Neural cell (in vitro differentiated cells): Measurements from ENCODE around the gene OGFR.

ENCODE experiments used
- EP300 ChIP-seq: fragments of 450-650 bp; conservative IDR thresholded peaks from 2 replicates; pipeline ENCODE4 v1.6.1; 2014; ENCODE audit warnings: antibody characterized with exemption, mild to moderate bottlenecking, moderate library complexity; ENCODE audit not compliant: poor library complexity, severe bottlenecking
- EZH2 ChIP-seq: fragments of 200-600, 300-800 bp; shearing (Covaris generic), sonication (generic); IDR thresholded peaks from 2 replicates; pipeline ENCODE4 v1.6.1; 2014; ENCODE audit warnings: antibody characterized with exemption, low read length, borderline replicate concordance, mild to moderate bottlenecking; ENCODE audit not compliant: insufficient read depth, poor library complexity, severe bottlenecking
- POLR2AphosphoS5 ChIP-seq: IDR thresholded peaks from 2 replicates; pipeline ENCODE4 v1.6.1; 2012
- RAD21 ChIP-seq: fragments of 450-650 bp; conservative IDR thresholded peaks from 2 replicates; pipeline ENCODE4 v1.6.1; 2014; ENCODE audit warnings: antibody characterized with exemption, mild to moderate bottlenecking, moderate library complexity
- REST ChIP-seq: IDR thresholded peaks from 2 replicates; pipeline ENCODE4 v1.6.1; 2012; ENCODE audit warnings: borderline replicate concordance
- TAF1 ChIP-seq: IDR thresholded peaks from 2 replicates; pipeline ENCODE4 v1.6.1; 2012; ENCODE audit warnings: low read depth
- TF ChIP-seq, protein P1 (sequence below): fragments of 450-650 bp; IDR thresholded peaks from 2 replicates; pipeline ENCODE4 v1.5.1; 2014; ENCODE audit warnings: antibody characterized with exemption, mild to moderate bottlenecking, moderate library complexity; ENCODE audit not compliant: poor library complexity, severe bottlenecking

DNA sequence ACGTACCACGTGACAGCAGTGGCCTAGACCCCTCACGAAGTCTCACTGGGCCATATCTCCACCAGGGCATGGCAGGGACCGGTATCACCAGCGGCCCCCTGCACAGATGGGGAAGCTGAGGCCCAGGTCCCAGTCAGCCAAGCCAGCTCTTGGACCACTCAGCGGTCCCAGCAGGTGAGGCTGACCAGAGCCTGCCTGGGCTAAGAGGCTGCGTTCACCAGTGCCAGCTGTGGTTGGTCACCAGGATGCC lies 11.0 kb upstream of the OGFR start:
- TF ChIP-seq, protein P1, sequence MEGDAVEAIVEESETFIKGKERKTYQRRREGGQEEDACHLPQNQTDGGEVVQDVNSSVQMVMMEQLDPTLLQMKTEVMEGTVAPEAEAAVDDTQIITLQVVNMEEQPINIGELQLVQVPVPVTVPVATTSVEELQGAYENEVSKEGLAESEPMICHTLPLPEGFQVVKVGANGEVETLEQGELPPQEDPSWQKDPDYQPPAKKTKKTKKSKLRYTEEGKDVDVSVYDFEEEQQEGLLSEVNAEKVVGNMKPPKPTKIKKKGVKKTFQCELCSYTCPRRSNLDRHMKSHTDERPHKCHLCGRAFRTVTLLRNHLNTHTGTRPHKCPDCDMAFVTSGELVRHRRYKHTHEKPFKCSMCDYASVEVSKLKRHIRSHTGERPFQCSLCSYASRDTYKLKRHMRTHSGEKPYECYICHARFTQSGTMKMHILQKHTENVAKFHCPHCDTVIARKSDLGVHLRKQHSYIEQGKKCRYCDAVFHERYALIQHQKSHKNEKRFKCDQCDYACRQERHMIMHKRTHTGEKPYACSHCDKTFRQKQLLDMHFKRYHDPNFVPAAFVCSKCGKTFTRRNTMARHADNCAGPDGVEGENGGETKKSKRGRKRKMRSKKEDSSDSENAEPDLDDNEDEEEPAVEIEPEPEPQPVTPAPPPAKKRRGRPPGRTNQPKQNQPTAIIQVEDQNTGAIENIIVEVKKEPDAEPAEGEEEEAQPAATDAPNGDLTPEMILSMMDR = no peak
- TF ChIP-seq TAF1 (no peak), POLR2AphosphoS5 (no peak), EZH2 (no peak), REST (no peak), EP300 (no peak), RAD21 (no peak)
